Measurements from ENCODE around the gene TMPRSS6.

TMPRSS6 gene

GRCh38 chr22:37141476-37141875 is 32.0 kb upstream of the TMPRSS6 start:
- DNase-seq: no peak
- intact Hi-C loops (cut with DNase I): no loop called here

GRCh38 chr22:37140686-37141323 is 31.3 kb upstream of the TMPRSS6 start:
- no peak for DNase-seq
- intact Hi-C loops (cut with DNase I): no loop called here

GRCh38 chr22:37139762-37140161 is 30.2 kb upstream of the TMPRSS6 start:
- intact Hi-C loops (cut with DNase I): no loop called here
- no peak for DNase-seq

- intact Hi-C loops (cut with DNase I): no loop called here
- no peak for DNase-seq
Observed at GRCh38 chr22:37138849-37139561, 29.5 kb upstream of the TMPRSS6 start.

GRCh38 chr22:37137903-37138665 is 28.6 kb upstream of the TMPRSS6 start:
- intact Hi-C loops (cut with DNase I): no loop called here
- no peak for DNase-seq

- DNase-seq: no peak
- intact Hi-C loops (cut with DNase I): no loop called here
Observed at GRCh38 chr22:37137131-37137530, 27.6 kb upstream of the TMPRSS6 start.

- DNase-seq: no peak
- intact Hi-C loops (cut with DNase I): no loop called here
Observed at GRCh38 chr22:37135023-37135422, 25.5 kb upstream of the TMPRSS6 start.

GRCh38 chr22:37133304-37134018 is 23.9 kb upstream of the TMPRSS6 start:
- no peak for DNase-seq
- intact Hi-C loops (cut with DNase I): no loop called here

- intact Hi-C loops (cut with DNase I): no loop called here
- no peak for DNase-seq
Observed at GRCh38 chr22:37132773-37133172, 23.3 kb upstream of the TMPRSS6 start.

- intact Hi-C loops (cut with DNase I): no loop called here
- no peak for DNase-seq
Observed at GRCh38 chr22:37129866-37130441, 20.4 kb upstream of the TMPRSS6 start.

- intact Hi-C loops (cut with DNase I): no loop called here
- no peak for DNase-seq
Observed at GRCh38 chr22:37128555-37129281, 19.2 kb upstream of the TMPRSS6 start.

GRCh38 chr22:37127350-37127878 is 17.9 kb upstream of the TMPRSS6 start:
- intact Hi-C loops (cut with DNase I): no loop called here
- peak in 1 of 10 donors; percentile 64 for DNase-seq

GRCh38 chr22:37126882-37127281 is 17.4 kb upstream of the TMPRSS6 start:
- intact Hi-C loops (cut with DNase I): no loop called here
- no peak for DNase-seq

- no peak for DNase-seq
- intact Hi-C loops (cut with DNase I): no loop called here
Observed at GRCh38 chr22:37126383-37126782, 16.9 kb upstream of the TMPRSS6 start.

GRCh38 chr22:37123649-37124048 is 14.1 kb upstream of the TMPRSS6 start:
- intact Hi-C loops (cut with DNase I): no loop called here

GRCh38 chr22:37122598-37123180 is 13.2 kb upstream of the TMPRSS6 start:
- intact Hi-C loops (cut with DNase I): no loop called here
- no peak for DNase-seq

More at GRCh38 chr22:37123649-37124048, 14.1 kb upstream of the TMPRSS6 start:
- DNase-seq: no peak

- intact Hi-C loops (cut with DNase I): no loop called here
- DNase-seq: peak in 1 of 10 donors; percentile 61
Observed at GRCh38 chr22:37121887-37122591, 12.5 kb upstream of the TMPRSS6 start.

GRCh38 chr22:37120569-37121340 is 11.2 kb upstream of the TMPRSS6 start:
- intact Hi-C loops (cut with DNase I): no loop called here
- no peak for DNase-seq

All from posterior cingulate gyrus (tissue), 11 donors.